ENCODE data around the gene MYLK.

The MYLK gene

GRCh38 chr3:123650101-123650500, 234.0 kb downstream of the MYLK start:
- DNase-seq (ENCODE audit: low read depth in 3 of 3, low spot score in 1 of 3), result no peak

GRCh38 chr3:123648696-123649405, 235.3 kb downstream of the MYLK start:
- DNase-seq (ENCODE audit: low read depth in 3 of 3, low spot score in 1 of 3), result no peak

- DNase-seq (ENCODE audit: low read depth in 3 of 3, low spot score in 1 of 3), result no peak
These were observed 239.8 kb downstream of the MYLK start for GRCh38 chr3:123644358-123644757.

- DNase-seq (ENCODE audit: low read depth in 3 of 3, low spot score in 1 of 3), result no peak
These were observed 241.2 kb downstream of the MYLK start for GRCh38 chr3:123642957-123643330.

GRCh38 chr3:123642182-123642956, 241.8 kb downstream of the MYLK start:
- DNase-seq (ENCODE audit: low read depth in 3 of 3, low spot score in 1 of 3), result peak in 2 of 3 donors; percentile 6 to 8

- no peak for DNase-seq (ENCODE audit: low read depth in 3 of 3, low spot score in 1 of 3)
These were observed 242.6 kb downstream of the MYLK start for GRCh38 chr3:123641505-123641904.

GRCh38 chr3:123640740-123641462, 243.2 kb downstream of the MYLK start:
- DNase-seq (ENCODE audit: low read depth in 3 of 3, low spot score in 1 of 3), result no peak

GRCh38 chr3:123640311-123640710, 243.8 kb downstream of the MYLK start:
- DNase-seq (ENCODE audit: low read depth in 3 of 3, low spot score in 1 of 3), result no peak

- DNase-seq (ENCODE audit: low read depth in 3 of 3, low spot score in 1 of 3), result no peak
These were observed 245.0 kb downstream of the MYLK start for GRCh38 chr3:123638936-123639689.

GRCh38 chr3:123637841-123638240, 246.3 kb downstream of the MYLK start:
- no peak for DNase-seq (ENCODE audit: low read depth in 3 of 3, low spot score in 1 of 3)

GRCh38 chr3:123637131-123637530, 247.0 kb downstream of the MYLK start:
- no peak for DNase-seq (ENCODE audit: low read depth in 3 of 3, low spot score in 1 of 3)

- DNase-seq (ENCODE audit: low read depth in 3 of 3, low spot score in 1 of 3), result no peak
These were observed 247.7 kb downstream of the MYLK start for GRCh38 chr3:123636431-123636841.

- DNase-seq (ENCODE audit: low read depth in 3 of 3, low spot score in 1 of 3), result no peak
These were observed 248.4 kb downstream of the MYLK start for GRCh38 chr3:123635717-123636116.

- DNase-seq (ENCODE audit: low read depth in 3 of 3, low spot score in 1 of 3), result no peak
These were observed 248.9 kb downstream of the MYLK start for GRCh38 chr3:123635217-123635616.

- DNase-seq (ENCODE audit: low read depth in 3 of 3, low spot score in 1 of 3), result no peak
These were observed 249.7 kb downstream of the MYLK start for GRCh38 chr3:123634149-123635051.

GRCh38 chr3:123633530-123633929, 250.6 kb downstream of the MYLK start:
- DNase-seq (ENCODE audit: low read depth in 3 of 3, low spot score in 1 of 3), result no peak

GRCh38 chr3:123632161-123632655, 251.9 kb downstream of the MYLK start:
- DNase-seq (ENCODE audit: low read depth in 3 of 3, low spot score in 1 of 3), result no peak

GRCh38 chr3:123629747-123630047, 254.4 kb downstream of the MYLK start:
- no peak for DNase-seq (ENCODE audit: low read depth in 3 of 3, low spot score in 1 of 3)

- no peak for DNase-seq (ENCODE audit: low read depth in 3 of 3, low spot score in 1 of 3)
These were observed 255.0 kb downstream of the MYLK start for GRCh38 chr3:123628996-123629746.
